ENCODE results near the gene ATR.

DNA sequence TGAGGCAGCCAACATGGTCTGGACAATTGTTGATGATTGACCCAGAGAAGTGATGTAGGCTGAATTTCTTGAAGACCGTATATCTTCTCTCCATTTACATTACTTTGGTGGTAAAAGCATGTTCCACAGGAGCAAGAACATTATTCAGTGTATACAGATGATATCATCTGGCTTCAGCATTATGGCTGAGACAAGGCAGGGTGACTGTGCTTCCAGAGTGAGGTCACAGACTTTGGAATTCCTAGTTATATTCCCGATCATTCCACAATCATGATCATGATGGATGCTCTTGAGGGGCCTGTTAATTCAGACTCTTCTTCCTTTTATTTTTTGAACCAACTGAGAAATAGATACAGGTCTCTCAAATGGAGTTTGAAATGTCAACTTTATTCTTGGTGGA is 36.6 kb upstream of the ATR start:
- TF ChIP-seq JUNB (IDR thresholded peaks at IDR 0.05) (no peak), POLR2A (IDR thresholded peaks at IDR 0.05; ENCODE audit: low read length) (no peak), EP300 (IDR thresholded peaks at IDR 0.05) (no peak), RAD21 (conservative IDR thresholded peaks at IDR 0.05 in 1 of 2, IDR thresholded peaks at IDR 0.05 in 1 of 2) (no peak), POLR2AphosphoS2 (conservative IDR thresholded peaks at IDR 0.05; ENCODE audit: low read length) (no peak), RFX5 (IDR thresholded peaks at IDR 0.05) (no peak), RNF2 (IDR thresholded peaks at IDR 0.05; ENCODE audit: borderline replicate concordance, low read depth) (no peak), HOXA7 (CRISPR knock-in tag; IDR thresholded peaks at IDR 0.05) (no peak)
- TF ChIP-seq, protein P1, sequence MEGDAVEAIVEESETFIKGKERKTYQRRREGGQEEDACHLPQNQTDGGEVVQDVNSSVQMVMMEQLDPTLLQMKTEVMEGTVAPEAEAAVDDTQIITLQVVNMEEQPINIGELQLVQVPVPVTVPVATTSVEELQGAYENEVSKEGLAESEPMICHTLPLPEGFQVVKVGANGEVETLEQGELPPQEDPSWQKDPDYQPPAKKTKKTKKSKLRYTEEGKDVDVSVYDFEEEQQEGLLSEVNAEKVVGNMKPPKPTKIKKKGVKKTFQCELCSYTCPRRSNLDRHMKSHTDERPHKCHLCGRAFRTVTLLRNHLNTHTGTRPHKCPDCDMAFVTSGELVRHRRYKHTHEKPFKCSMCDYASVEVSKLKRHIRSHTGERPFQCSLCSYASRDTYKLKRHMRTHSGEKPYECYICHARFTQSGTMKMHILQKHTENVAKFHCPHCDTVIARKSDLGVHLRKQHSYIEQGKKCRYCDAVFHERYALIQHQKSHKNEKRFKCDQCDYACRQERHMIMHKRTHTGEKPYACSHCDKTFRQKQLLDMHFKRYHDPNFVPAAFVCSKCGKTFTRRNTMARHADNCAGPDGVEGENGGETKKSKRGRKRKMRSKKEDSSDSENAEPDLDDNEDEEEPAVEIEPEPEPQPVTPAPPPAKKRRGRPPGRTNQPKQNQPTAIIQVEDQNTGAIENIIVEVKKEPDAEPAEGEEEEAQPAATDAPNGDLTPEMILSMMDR (IDR thresholded peaks at IDR 0.05) = no peak
- TF ChIP-seq, protein P2, sequence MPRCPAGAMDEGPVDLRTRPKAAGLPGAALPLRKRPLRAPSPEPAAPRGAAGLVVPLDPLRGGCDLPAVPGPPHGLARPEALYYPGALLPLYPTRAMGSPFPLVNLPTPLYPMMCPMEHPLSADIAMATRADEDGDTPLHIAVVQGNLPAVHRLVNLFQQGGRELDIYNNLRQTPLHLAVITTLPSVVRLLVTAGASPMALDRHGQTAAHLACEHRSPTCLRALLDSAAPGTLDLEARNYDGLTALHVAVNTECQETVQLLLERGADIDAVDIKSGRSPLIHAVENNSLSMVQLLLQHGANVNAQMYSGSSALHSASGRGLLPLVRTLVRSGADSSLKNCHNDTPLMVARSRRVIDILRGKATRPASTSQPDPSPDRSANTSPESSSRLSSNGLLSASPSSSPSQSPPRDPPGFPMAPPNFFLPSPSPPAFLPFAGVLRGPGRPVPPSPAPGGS (IDR thresholded peaks at IDR 0.05) = no peak
- TF ChIP-seq, protein P3, sequence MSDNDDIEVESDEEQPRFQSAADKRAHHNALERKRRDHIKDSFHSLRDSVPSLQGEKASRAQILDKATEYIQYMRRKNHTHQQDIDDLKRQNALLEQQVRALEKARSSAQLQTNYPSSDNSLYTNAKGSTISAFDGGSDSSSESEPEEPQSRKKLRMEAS (IDR thresholded peaks at IDR 0.05) = no peak
